BJ (cell line): ENCODE results near the gene ACSS1. TPM values are rescaled to one million over a fixed set of nuclear protein-coding genes. Genes with fewer than 3 reads are reported as not detected.

ENCODE experiments used
- CTCF ChIA-PET: fragments of 350-600 bp; formaldehyde crosslinking; extraction: SDS; loops from one replicate; lab custom pipeline; 2021; ENCODE audit warnings: antibody characterized with exemption, inconsistent platforms; lab: Yijun Ruan, JAX
- POLR2A ChIA-PET: fragments of 300-600 bp; sonication (Branson Sonifier 250); formaldehyde crosslinking; extraction: SDS; loops from one replicate; lab custom pipeline; 2021; ENCODE audit warnings: antibody characterized with exemption; lab: Charles Lee
- DNase-seq: peaks from one replicate; pipeline ENCODE4 v3.0.0-alpha.2; 2011; ENCODE audit warnings: low read depth
- H3K27me3 ChIP-seq: 2 replicates; pipeline ENCODE4 v1.6.0; 2011; ENCODE audit warnings: low read length; ENCODE audit not compliant: control insufficient read depth, insufficient read depth
- H3K36me3 ChIP-seq: 2 replicates; pipeline ENCODE4 v1.5.1; 2011; ENCODE audit warnings: low read length; ENCODE audit not compliant: control insufficient read depth, insufficient read depth
- H3K4me3 ChIP-seq: 2 replicates; pipeline ENCODE4 v1.5.1; 2011; ENCODE audit warnings: low read depth, mild to moderate bottlenecking, control low read depth, low read length
- CTCF ChIP-seq: IDR thresholded peaks from 2 replicates; pipeline ENCODE4 v1.5.1; 2011; ENCODE audit warnings: low read depth, mild to moderate bottlenecking, control low read depth, inconsistent platforms, low read length, moderate library complexity; ENCODE audit not compliant: insufficient read depth
- polyA plus RNA-seq: library from polyadenylated mRNA; depleted of rRNA; stranded (reverse); fragments of >200 nt; gene quantifications from 2 replicates; pipeline ENCODE4 v1.2.3, GENCODE V29; 2011

ACSS1 gene
- polyA plus RNA-seq, 1 experiment = 6.3 TPM

GRCh38 chr20:25009218-25010145 is 48.5 kb downstream of the ACSS1 start:
- CTCF ChIA-PET = interaction anchor here (0.7 to 2.6 kb wide), 3 partner anchors 14 to 27 kb away, joined by 4 to 7 read pairs (median 5); no protein-coding TSS in a partner anchor
- H3K27me3 ChIP-seq = no peaks in the 10 kb centered on the region
- TF ChIP-seq CTCF = no peak
- POLR2A ChIA-PET = no interaction called here
- H3K36me3 ChIP-seq = peaks cover 6% of the 10 kb centered on the region
- DNase-seq = no peak
- H3K4me3 ChIP-seq = no peak overlapping the region

GRCh38 chr20:25008388-25009217 is 49.3 kb downstream of the ACSS1 start:
- H3K4me3 ChIP-seq = no peak overlapping the region
- no peaks in the 10 kb centered on the region for H3K27me3 ChIP-seq
- ChIA-PET POLR2A (no interaction called here), CTCF (interaction anchor here (1.3 kb wide), 1 partner anchor 13 kb away, joined by 5 read pairs; no protein-coding TSS in a partner anchor)
- DNase-seq = no peak
- no peak for TF ChIP-seq CTCF
- H3K36me3 ChIP-seq = peaks cover 6% of the 10 kb centered on the region

DNA sequence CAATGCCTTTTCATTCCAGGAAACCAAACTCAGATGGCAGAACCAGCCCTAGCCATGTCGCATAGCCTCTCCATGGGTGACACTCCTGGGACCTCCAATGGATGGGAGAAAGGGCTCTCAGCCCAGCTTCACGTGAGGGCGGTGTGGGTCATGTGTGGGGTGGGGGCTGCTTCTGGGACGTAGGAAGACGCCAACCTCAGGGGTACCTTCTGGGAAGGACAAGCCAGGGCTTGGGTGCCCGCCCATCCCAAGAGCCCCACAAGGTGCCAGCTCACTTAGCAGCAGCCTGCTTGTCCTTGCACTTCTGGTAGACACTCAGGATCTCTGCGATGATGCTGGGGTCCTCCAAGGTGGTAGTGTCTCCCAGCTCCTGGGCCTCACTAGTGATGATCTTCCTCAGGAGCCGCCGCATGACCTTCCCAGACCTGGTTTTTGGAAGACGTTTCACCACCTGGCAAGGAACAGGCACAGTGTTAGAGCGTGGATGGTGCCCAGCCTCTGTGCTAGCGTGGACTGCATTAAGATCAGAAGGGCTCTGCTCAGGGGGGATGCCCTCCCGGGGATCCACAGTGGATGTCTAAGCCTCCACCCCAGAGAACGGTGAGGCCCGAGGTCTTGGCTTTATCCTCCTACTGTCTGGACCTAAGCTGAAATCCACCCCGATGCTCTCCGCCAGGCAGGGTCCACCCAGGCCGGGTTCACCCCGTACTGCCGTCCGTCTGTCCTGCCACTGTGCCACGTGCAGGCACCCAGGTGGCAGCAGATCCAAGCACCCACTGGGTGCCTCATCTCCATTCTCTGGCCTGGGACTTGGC is 50.2 kb downstream of the ACSS1 start:
- ChIA-PET POLR2A (no interaction called here), CTCF (interaction anchor here (1.3 kb wide), 1 partner anchor 12 kb away, joined by 5 read pairs; no protein-coding TSS in a partner anchor)
- H3K4me3 ChIP-seq = no peak overlapping the region
- no peak for DNase-seq
- H3K27me3 ChIP-seq = no peaks in the 10 kb centered on the region
- no peak for TF ChIP-seq CTCF
- peaks cover 6% of the 10 kb centered on the region for H3K36me3 ChIP-seq

GRCh38 chr20:25006431-25007167 is 51.3 kb downstream of the ACSS1 start:
- no peak overlapping the region for H3K4me3 ChIP-seq
- CTCF ChIA-PET = no interaction called here
- POLR2A ChIA-PET = no interaction called here
- TF ChIP-seq CTCF = no peak
- DNase-seq = no peak
- no peaks in the 10 kb centered on the region for H3K27me3 ChIP-seq
- H3K36me3 ChIP-seq = peaks cover 2% of the 10 kb centered on the region
